Uterus (tissue), 2 donors: Measurements from ENCODE around the gene MAP2K4.

ENCODE experiments used
- POLR2A ChIP-seq, 2 donors: fragments of 450-650 bp; IDR thresholded peaks; one replicate each; pipeline ENCODE4 v1.6.1; 2016; ENCODE audit warnings: antibody characterized with exemption in 2 of 2, mild to moderate bottlenecking in 1 of 2, moderate library complexity in 1 of 2
- TF ChIP-seq, protein P1 (sequence below), 4 experiments: fragments of 200-600 bp in 2 of 4; fragments of 450-650 bp in 2 of 4; sonication (generic) in 2 of 4; IDR thresholded peaks; one replicate each; pipeline ENCODE4 v1.5.1; 2016 to 2019; ENCODE audit warnings: antibody characterized with exemption in 4 of 4, mild to moderate bottlenecking in 2 of 4, moderate library complexity in 1 of 4

DNA sequence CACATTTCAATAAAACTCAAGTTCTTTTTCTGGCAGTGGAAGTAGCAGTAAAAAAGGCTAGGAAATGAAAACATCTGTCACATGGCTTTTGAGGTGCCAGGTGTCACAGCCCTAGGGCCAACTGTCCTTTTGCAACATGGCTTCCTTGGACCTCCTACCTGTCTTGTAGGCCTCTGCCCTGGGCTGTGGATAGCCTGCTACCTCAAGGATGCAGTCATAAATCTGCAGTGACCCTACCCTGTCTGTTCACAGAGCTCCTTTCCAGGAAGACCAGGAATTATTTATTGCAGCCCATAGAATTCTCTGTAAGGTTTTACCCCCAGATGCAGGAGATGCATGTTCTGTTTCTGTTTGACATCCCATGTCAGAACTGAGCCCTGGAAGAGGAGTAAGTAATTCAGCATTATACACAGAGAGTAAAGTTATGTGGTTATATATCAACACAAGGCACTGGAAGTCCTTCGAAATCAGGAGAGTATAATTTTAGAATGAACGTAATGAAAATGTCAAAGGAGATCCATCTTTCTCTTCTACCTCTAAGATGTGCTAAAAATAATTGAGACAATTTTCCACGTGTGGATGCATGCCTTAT lies 172.6 kb downstream of the MAP2K4 start:
- TF ChIP-seq, protein P1, sequence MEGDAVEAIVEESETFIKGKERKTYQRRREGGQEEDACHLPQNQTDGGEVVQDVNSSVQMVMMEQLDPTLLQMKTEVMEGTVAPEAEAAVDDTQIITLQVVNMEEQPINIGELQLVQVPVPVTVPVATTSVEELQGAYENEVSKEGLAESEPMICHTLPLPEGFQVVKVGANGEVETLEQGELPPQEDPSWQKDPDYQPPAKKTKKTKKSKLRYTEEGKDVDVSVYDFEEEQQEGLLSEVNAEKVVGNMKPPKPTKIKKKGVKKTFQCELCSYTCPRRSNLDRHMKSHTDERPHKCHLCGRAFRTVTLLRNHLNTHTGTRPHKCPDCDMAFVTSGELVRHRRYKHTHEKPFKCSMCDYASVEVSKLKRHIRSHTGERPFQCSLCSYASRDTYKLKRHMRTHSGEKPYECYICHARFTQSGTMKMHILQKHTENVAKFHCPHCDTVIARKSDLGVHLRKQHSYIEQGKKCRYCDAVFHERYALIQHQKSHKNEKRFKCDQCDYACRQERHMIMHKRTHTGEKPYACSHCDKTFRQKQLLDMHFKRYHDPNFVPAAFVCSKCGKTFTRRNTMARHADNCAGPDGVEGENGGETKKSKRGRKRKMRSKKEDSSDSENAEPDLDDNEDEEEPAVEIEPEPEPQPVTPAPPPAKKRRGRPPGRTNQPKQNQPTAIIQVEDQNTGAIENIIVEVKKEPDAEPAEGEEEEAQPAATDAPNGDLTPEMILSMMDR (IDR thresholded peaks at IDR 0.05), result no peak
- TF ChIP-seq POLR2A (IDR thresholded peaks at IDR 0.05), result no peak
